Neural cell (in vitro differentiated cells): ENCODE data around the gene IGLON5. TPM values are rescaled to one million over a fixed set of nuclear protein-coding genes. Genes with fewer than 3 reads are reported as not detected.

Experiments
- H2AFZ ChIP-seq: fragments of 200-600, 300-800 bp; sonication (generic), shearing (Covaris generic); 2 replicates; pipeline ENCODE4 v1.6.0; 2014; ENCODE audit warnings: low read depth, mild to moderate bottlenecking, antibody characterized with exemption, low read length, moderate library complexity
- H3F3A ChIP-seq: fragments of 200-600 bp; shearing (Covaris generic); 2 replicates; pipeline ENCODE4 v1.6.1; 2016; ENCODE audit warnings: mild to moderate bottlenecking, moderate library complexity, mixed read lengths, antibody characterized with exemption, low read length; ENCODE audit not compliant: insufficient read depth, poor library complexity, severe bottlenecking
- H3K27ac ChIP-seq: fragments of 200-600, 300-800 bp; sonication (generic), shearing (Covaris generic); 2 replicates; pipeline ENCODE4 v1.5.1; 2014; ENCODE audit warnings: mild to moderate bottlenecking, low read length, moderate library complexity
- H3K27me3 ChIP-seq: fragments of 300-800, 200-600 bp; sonication (generic), shearing (Covaris generic); 2 replicates; pipeline ENCODE4 v1.6.0; 2014; ENCODE audit warnings: mild to moderate bottlenecking, low read depth, low read length, moderate library complexity; ENCODE audit not compliant: insufficient read depth
- H3K36me3 ChIP-seq: fragments of 300-800, 200-600 bp; sonication (generic), shearing (Covaris generic); 2 replicates; pipeline ENCODE4 v1.5.1; 2014; ENCODE audit warnings: mild to moderate bottlenecking, antibody characterized with exemption, low read length, moderate library complexity; ENCODE audit not compliant: insufficient read depth
- H3K4me2 ChIP-seq: fragments of 300-800, 200-600 bp; sonication (generic), shearing (Covaris generic); 2 replicates; pipeline ENCODE4 v1.6.0; 2014; ENCODE audit warnings: mild to moderate bottlenecking, low read length
- H3K4me3 ChIP-seq: fragments of 300-800, 200-600 bp; sonication (generic), shearing (Covaris generic); 2 replicates; pipeline ENCODE4 v1.5.1; 2014; ENCODE audit warnings: mild to moderate bottlenecking, low read length, moderate library complexity
- H3K79me2 ChIP-seq: fragments of 200-600 bp; shearing (Covaris generic); replicated peaks from 2 replicates; pipeline ENCODE4 v1.6.0; 2014; ENCODE audit warnings: mild to moderate bottlenecking, low read length, moderate library complexity; ENCODE audit not compliant: insufficient read depth
- H3K9ac ChIP-seq: fragments of 300-800, 200-600 bp; sonication (generic), shearing (Covaris generic); 2 replicates; pipeline ENCODE4 v1.6.1; 2016; ENCODE audit warnings: mild to moderate bottlenecking, low read length, mixed read lengths
- H3K9me2 ChIP-seq: fragments of 200-600 bp; shearing (Covaris generic); 2 replicates; pipeline ENCODE4 v1.6.1; 2016; ENCODE audit warnings: mild to moderate bottlenecking, low read length, mixed read lengths; ENCODE audit not compliant: insufficient read depth
- H3K9me3 ChIP-seq: fragments of 200-600, 300-800 bp; sonication (generic), shearing (Covaris generic); 2 replicates; pipeline ENCODE4 v1.6.1; 2016; ENCODE audit warnings: mild to moderate bottlenecking, mixed run types, low read length, moderate library complexity, mixed read lengths
- H4K20me1 ChIP-seq: fragments of 200-600 bp; shearing (Covaris generic); 2 replicates; pipeline ENCODE4 v1.6.1; 2016; ENCODE audit warnings: mild to moderate bottlenecking, mixed run types; ENCODE audit not compliant: insufficient read depth
- EP300 ChIP-seq: fragments of 450-650 bp; conservative IDR thresholded peaks from 2 replicates; pipeline ENCODE4 v1.6.1; 2014; ENCODE audit warnings: antibody characterized with exemption, mild to moderate bottlenecking, moderate library complexity; ENCODE audit not compliant: poor library complexity, severe bottlenecking
- EZH2 ChIP-seq: fragments of 200-600, 300-800 bp; shearing (Covaris generic), sonication (generic); IDR thresholded peaks from 2 replicates; pipeline ENCODE4 v1.6.1; 2014; ENCODE audit warnings: antibody characterized with exemption, low read length, borderline replicate concordance, mild to moderate bottlenecking; ENCODE audit not compliant: insufficient read depth, poor library complexity, severe bottlenecking
- MXI1 ChIP-seq: fragments of 450-650 bp; conservative IDR thresholded peaks from 2 replicates; pipeline ENCODE4 v1.6.1; 2014; ENCODE audit warnings: antibody characterized with exemption, mild to moderate bottlenecking; ENCODE audit not compliant: poor library complexity, severe bottlenecking
- POLR2AphosphoS5 ChIP-seq: IDR thresholded peaks from 2 replicates; pipeline ENCODE4 v1.6.1; 2012
- RAD21 ChIP-seq: fragments of 450-650 bp; conservative IDR thresholded peaks from 2 replicates; pipeline ENCODE4 v1.6.1; 2014; ENCODE audit warnings: antibody characterized with exemption, mild to moderate bottlenecking, moderate library complexity
- SMC3 ChIP-seq: fragments of 450-650 bp; conservative IDR thresholded peaks from 2 replicates; pipeline ENCODE4 v1.6.1; 2014; ENCODE audit warnings: antibody characterized with exemption, mild to moderate bottlenecking, moderate library complexity; ENCODE audit not compliant: poor library complexity
- TAF1 ChIP-seq: IDR thresholded peaks from 2 replicates; pipeline ENCODE4 v1.6.1; 2012; ENCODE audit warnings: low read depth
- polyA plus RNA-seq: library from polyadenylated mRNA; depleted of rRNA; stranded (reverse); fragments of >200 nt; gene quantifications from 2 replicates; pipeline ENCODE4 v1.2.3, GENCODE V29; 2014
- TF ChIP-seq, protein P1 (sequence below): fragments of 450-650 bp; IDR thresholded peaks from 2 replicates; pipeline ENCODE4 v1.5.1; 2014; ENCODE audit warnings: antibody characterized with exemption, mild to moderate bottlenecking, moderate library complexity; ENCODE audit not compliant: poor library complexity, severe bottlenecking
- TF ChIP-seq, protein P2 (sequence below): IDR thresholded peaks from 2 replicates; pipeline ENCODE4 v1.6.1; 2012; ENCODE audit warnings: borderline replicate concordance

The IGLON5 gene
- polyA plus RNA-seq, 1 donor from 2014 or later: 13.5 TPM

GRCh38 chr19:51356159-51356801 is 44.8 kb downstream of the IGLON5 start:
- no peak overlapping the region for H2AFZ ChIP-seq
- no peaks in the 10 kb centered on the region for H3K36me3 ChIP-seq
- no peaks in the 10 kb centered on the region for H3K27me3 ChIP-seq
- no peak overlapping the region for H3K9ac ChIP-seq
- no peaks in the 10 kb centered on the region for H3K9me2 ChIP-seq
- TF ChIP-seq POLR2AphosphoS5: no peak
- no peak for TF ChIP-seq RAD21
- no peak for TF ChIP-seq SMC3
- TF ChIP-seq, protein P1, sequence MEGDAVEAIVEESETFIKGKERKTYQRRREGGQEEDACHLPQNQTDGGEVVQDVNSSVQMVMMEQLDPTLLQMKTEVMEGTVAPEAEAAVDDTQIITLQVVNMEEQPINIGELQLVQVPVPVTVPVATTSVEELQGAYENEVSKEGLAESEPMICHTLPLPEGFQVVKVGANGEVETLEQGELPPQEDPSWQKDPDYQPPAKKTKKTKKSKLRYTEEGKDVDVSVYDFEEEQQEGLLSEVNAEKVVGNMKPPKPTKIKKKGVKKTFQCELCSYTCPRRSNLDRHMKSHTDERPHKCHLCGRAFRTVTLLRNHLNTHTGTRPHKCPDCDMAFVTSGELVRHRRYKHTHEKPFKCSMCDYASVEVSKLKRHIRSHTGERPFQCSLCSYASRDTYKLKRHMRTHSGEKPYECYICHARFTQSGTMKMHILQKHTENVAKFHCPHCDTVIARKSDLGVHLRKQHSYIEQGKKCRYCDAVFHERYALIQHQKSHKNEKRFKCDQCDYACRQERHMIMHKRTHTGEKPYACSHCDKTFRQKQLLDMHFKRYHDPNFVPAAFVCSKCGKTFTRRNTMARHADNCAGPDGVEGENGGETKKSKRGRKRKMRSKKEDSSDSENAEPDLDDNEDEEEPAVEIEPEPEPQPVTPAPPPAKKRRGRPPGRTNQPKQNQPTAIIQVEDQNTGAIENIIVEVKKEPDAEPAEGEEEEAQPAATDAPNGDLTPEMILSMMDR: no peak
- no peak for TF ChIP-seq TAF1
- TF ChIP-seq, protein P2, sequence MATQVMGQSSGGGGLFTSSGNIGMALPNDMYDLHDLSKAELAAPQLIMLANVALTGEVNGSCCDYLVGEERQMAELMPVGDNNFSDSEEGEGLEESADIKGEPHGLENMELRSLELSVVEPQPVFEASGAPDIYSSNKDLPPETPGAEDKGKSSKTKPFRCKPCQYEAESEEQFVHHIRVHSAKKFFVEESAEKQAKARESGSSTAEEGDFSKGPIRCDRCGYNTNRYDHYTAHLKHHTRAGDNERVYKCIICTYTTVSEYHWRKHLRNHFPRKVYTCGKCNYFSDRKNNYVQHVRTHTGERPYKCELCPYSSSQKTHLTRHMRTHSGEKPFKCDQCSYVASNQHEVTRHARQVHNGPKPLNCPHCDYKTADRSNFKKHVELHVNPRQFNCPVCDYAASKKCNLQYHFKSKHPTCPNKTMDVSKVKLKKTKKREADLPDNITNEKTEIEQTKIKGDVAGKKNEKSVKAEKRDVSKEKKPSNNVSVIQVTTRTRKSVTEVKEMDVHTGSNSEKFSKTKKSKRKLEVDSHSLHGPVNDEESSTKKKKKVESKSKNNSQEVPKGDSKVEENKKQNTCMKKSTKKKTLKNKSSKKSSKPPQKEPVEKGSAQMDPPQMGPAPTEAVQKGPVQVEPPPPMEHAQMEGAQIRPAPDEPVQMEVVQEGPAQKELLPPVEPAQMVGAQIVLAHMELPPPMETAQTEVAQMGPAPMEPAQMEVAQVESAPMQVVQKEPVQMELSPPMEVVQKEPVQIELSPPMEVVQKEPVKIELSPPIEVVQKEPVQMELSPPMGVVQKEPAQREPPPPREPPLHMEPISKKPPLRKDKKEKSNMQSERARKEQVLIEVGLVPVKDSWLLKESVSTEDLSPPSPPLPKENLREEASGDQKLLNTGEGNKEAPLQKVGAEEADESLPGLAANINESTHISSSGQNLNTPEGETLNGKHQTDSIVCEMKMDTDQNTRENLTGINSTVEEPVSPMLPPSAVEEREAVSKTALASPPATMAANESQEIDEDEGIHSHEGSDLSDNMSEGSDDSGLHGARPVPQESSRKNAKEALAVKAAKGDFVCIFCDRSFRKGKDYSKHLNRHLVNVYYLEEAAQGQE: no peak
- no peak for TF ChIP-seq MXI1
- TF ChIP-seq EZH2: no peak
- no peak for TF ChIP-seq EP300
- H3K4me2 ChIP-seq: no peak overlapping the region
- no peaks in the 10 kb centered on the region for H4K20me1 ChIP-seq
- H3K9me3 ChIP-seq: no peaks in the 10 kb centered on the region
- H3F3A ChIP-seq: no peaks in the 10 kb centered on the region
- no peak overlapping the region for H3K4me3 ChIP-seq
- no peaks in the 10 kb centered on the region for H3K79me2 ChIP-seq
- no peak overlapping the region for H3K27ac ChIP-seq

DNA sequence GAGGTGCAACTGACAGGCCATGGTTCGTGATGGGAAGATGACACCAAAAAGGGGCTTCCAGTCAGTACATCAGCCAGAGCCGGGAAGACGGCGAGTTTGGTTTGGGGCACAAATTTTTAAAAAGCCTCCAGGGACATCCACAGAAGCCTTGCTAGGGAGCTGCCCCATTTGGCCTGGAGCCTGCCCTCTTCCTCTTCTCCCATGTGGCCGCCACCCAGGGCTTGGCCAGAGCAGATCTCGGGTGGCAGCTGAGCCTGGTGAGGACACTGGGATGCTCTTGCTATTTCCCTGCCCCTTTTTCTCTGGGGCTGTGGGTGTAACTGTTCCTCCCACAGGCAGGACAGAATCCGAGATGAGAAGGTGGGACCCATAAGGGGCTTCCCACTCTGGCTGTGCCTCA is 46.5 kb downstream of the IGLON5 start:
- Histone ChIP-seq H3K27ac (no peak overlapping the region), H3K9ac (no peak overlapping the region), H4K20me1 (no peaks in the 10 kb centered on the region), H3K79me2 (no peaks in the 10 kb centered on the region), H3K4me2 (no peak overlapping the region), H3K27me3 (no peaks in the 10 kb centered on the region), H3K9me2 (no peaks in the 10 kb centered on the region), H2AFZ (no peak overlapping the region), H3F3A (no peaks in the 10 kb centered on the region), H3K36me3 (no peaks in the 10 kb centered on the region), H3K4me3 (no peak overlapping the region), H3K9me3 (no peaks in the 10 kb centered on the region)
- TF ChIP-seq EP300 (no peak), TAF1 (no peak), MXI1 (no peak), SMC3 (no peak), POLR2AphosphoS5 (no peak), RAD21 (no peak), EZH2 (no peak)
- TF ChIP-seq, protein P2: no peak
- TF ChIP-seq, protein P1: no peak
